Upper lobe of left lung (tissue), 4 donors: ENCODE measurements around the gene MGAT5B.
A peak's percentile ranks its signal among the peaks of the same experiment; 100 is the strongest.

Experiments
- EP300 ChIP-seq, 4 donors: sonication (generic); formaldehyde crosslinking; IDR thresholded peaks; one replicate each; pipeline ENCODE4 v1.5.1; 2017; ENCODE audit warnings: antibody characterized with exemption in 4 of 4, control low read depth in 2 of 4
- POLR2A ChIP-seq, 4 donors: fragments of 450-650 bp; IDR thresholded peaks; one replicate each; pipeline ENCODE4 v1.5.1; 2016 to 2017; ENCODE audit warnings: antibody characterized with exemption in 4 of 4, mild to moderate bottlenecking in 2 of 4
- POLR2AphosphoS5 ChIP-seq, 2 donors: sonication (generic); formaldehyde crosslinking; IDR thresholded peaks; one replicate each; pipeline ENCODE4 v1.5.1; 2017; ENCODE audit warnings: antibody characterized with exemption in 2 of 2
- TF ChIP-seq, protein P1 (sequence below), 6 experiments: fragments of 450-650 bp in 4 of 6; fragments of 200-600 bp in 2 of 6; sonication (generic) in 2 of 6; IDR thresholded peaks; one replicate each; pipeline ENCODE4 v1.5.1; 2016 to 2019; ENCODE audit warnings: antibody characterized with exemption in 6 of 6

DNA sequence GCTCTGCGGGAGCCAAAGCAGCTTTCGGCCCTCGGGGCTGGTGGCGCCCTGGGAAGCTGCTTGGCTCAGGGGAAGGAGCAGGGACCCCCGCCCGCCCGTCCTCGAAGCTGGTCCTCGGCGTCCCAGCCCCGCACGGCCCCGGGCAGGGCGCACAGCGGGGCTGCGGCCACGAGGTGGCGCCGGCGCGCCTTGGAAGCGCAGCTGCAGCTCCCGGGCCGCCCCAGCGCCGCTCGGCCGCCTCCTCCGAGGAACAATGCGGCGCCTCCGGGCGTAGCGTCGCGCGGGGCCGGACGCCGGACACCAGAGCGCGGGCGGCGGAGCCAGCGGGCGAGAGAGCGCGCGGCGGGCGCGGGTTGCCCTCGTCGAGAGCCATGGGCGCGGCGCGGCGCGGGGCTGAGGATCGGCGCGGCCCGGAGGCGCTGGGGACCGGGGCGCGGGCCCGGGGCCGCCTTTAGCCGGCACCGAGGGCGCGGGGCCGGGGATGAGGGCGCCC, at the start of gene MGAT5B:
- TF ChIP-seq, protein P1, sequence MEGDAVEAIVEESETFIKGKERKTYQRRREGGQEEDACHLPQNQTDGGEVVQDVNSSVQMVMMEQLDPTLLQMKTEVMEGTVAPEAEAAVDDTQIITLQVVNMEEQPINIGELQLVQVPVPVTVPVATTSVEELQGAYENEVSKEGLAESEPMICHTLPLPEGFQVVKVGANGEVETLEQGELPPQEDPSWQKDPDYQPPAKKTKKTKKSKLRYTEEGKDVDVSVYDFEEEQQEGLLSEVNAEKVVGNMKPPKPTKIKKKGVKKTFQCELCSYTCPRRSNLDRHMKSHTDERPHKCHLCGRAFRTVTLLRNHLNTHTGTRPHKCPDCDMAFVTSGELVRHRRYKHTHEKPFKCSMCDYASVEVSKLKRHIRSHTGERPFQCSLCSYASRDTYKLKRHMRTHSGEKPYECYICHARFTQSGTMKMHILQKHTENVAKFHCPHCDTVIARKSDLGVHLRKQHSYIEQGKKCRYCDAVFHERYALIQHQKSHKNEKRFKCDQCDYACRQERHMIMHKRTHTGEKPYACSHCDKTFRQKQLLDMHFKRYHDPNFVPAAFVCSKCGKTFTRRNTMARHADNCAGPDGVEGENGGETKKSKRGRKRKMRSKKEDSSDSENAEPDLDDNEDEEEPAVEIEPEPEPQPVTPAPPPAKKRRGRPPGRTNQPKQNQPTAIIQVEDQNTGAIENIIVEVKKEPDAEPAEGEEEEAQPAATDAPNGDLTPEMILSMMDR (IDR thresholded peaks at IDR 0.05) = peak; percentile 93 to 99 (median 98)
- no peak for TF ChIP-seq POLR2A (IDR thresholded peaks at IDR 0.05)
- no peak for TF ChIP-seq EP300 (IDR thresholded peaks at IDR 0.05)
- no peak for TF ChIP-seq POLR2AphosphoS5 (IDR thresholded peaks at IDR 0.05)
